SU-DHL-6 (cell line): ENCODE data around the gene MCM9.

Source experiments
- H2AFZ ChIP-seq: fragments of 200-600 bp; sonication (generic); 2 replicates; pipeline ENCODE4 v1.6.1; 2014; ENCODE audit warnings: low read depth, mild to moderate bottlenecking, moderate library complexity, mixed read lengths, antibody characterized with exemption, low read length; ENCODE audit not compliant: severe bottlenecking
- H3F3A ChIP-seq: fragments of 200-600 bp; shearing (Covaris generic); 2 replicates; pipeline ENCODE4 v1.6.0; 2016; ENCODE audit warnings: antibody characterized with exemption, mild to moderate bottlenecking; ENCODE audit not compliant: insufficient read depth
- H3K27ac ChIP-seq: fragments of 200-600 bp; sonication (generic); 2 replicates; pipeline ENCODE4 v1.5.1; 2016; ENCODE audit warnings: low read depth, mild to moderate bottlenecking, low read length, moderate library complexity, mixed read lengths
- H3K27me3 ChIP-seq: fragments of 200-600 bp; sonication (generic), shearing (Covaris generic); 2 replicates; pipeline ENCODE4 v1.6.0; 2014; ENCODE audit warnings: mild to moderate bottlenecking, low read length
- H3K36me3 ChIP-seq: fragments of 200-600 bp; sonication (generic); 2 replicates; pipeline ENCODE4 v1.6.1; 2014; ENCODE audit warnings: mild to moderate bottlenecking, low read length, mixed read lengths
- H3K4me2 ChIP-seq: fragments of 300-600, 200-600 bp; shearing (Covaris generic), sonication (generic); 2 replicates; pipeline ENCODE4 v1.6.0; 2014; ENCODE audit warnings: low read length, low read depth, mild to moderate bottlenecking; ENCODE audit not compliant: poor library complexity, severe bottlenecking
- H3K4me3 ChIP-seq: fragments of 200-600 bp; sonication (generic); 2 replicates; pipeline ENCODE4 v1.5.1; 2014; ENCODE audit warnings: antibody characterized with exemption, low read length, mild to moderate bottlenecking, mixed read lengths; ENCODE audit not compliant: insufficient read depth, poor library complexity, severe bottlenecking
- H3K79me2 ChIP-seq: fragments of 200-600 bp; sonication (generic); 2 replicates; pipeline ENCODE4 v1.6.1; 2014; ENCODE audit warnings: mild to moderate bottlenecking, low read length, moderate library complexity; ENCODE audit not compliant: insufficient read depth
- H3K9ac ChIP-seq: fragments of 200-600 bp; sonication (generic); 2 replicates; pipeline ENCODE4 v1.7.0; 2014; ENCODE audit warnings: mild to moderate bottlenecking, low read length
- H3K9me2 ChIP-seq: fragments of 200-600 bp; sonication (generic); replicated peaks from 2 replicates; pipeline ENCODE4 v1.6.1; 2014; ENCODE audit warnings: low read length; ENCODE audit not compliant: insufficient read depth
- H3K9me3 ChIP-seq: fragments of 200-600 bp; sonication (generic); 2 replicates; pipeline ENCODE4 v1.6.1; 2014; ENCODE audit warnings: low read length, mixed read lengths; ENCODE audit not compliant: insufficient read depth
- H4K20me1 ChIP-seq: fragments of 200-600 bp; sonication (generic); 2 replicates; pipeline ENCODE4 v1.6.1; 2014; ENCODE audit warnings: low read depth, mild to moderate bottlenecking, antibody characterized with exemption, low read length, moderate library complexity, mixed read lengths
- CTCF ChIP-seq: fragments of 200-600 bp; sonication (generic); IDR thresholded peaks from one replicate; pipeline ENCODE4 v1.5.1; 2017; ENCODE audit warnings: antibody characterized with exemption, mild to moderate bottlenecking, low read length, moderate library complexity; ENCODE audit not compliant: insufficient read depth, poor library complexity, severe bottlenecking
- EZH2phosphoT487 ChIP-seq: fragments of 200-600 bp; sonication (generic), shearing (Covaris generic); conservative IDR thresholded peaks from 2 replicates; pipeline ENCODE4 v1.6.1; 2018; ENCODE audit warnings: mild to moderate bottlenecking, antibody characterized with exemption, low read length, moderate library complexity, mixed read lengths

MCM9 gene

DNA sequence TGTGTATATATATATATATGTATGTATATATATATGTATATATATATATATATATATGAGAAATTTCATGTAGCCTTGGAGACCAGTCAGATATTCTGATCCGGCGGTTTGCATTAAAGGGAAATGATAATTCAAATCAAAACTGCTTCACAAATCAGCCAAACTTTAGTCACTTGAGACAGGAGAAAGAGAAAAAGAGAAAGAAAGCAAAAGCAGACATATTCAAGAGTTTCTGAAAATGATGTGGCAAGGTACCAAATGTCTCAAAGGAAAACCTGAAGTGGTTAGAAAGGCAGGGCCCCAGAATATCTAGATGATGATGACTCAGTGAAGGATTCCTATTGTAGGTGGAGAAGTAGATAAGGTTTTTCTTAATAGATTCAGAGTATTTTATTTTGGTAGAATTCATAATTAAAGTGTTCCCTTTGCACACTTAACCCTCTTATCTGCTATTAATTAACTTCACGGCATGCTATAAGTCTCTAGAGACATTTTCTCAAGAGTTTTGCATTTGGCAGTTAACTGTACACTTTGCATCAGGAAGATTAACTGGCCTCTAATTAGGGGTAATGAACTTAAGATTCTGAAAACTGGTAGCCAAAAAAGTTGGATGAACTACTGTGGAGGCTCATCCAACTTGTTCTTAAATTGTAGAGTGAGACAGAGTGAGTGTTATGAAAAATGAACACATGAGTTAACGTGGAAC, 91.1 kb downstream of the MCM9 start:
- H4K20me1 ChIP-seq, result no peaks in the 10 kb centered on the region
- H3K4me3 ChIP-seq, result no peak overlapping the region
- H3K27me3 ChIP-seq, result no peaks in the 10 kb centered on the region
- no peaks in the 10 kb centered on the region for H3K9me2 ChIP-seq
- H3K27ac ChIP-seq, result no peak overlapping the region
- no peak overlapping the region for H3K4me2 ChIP-seq
- TF ChIP-seq EZH2phosphoT487, result no peak
- TF ChIP-seq CTCF, result no peak
- H3F3A ChIP-seq, result no peaks in the 10 kb centered on the region
- no peaks in the 10 kb centered on the region for H3K36me3 ChIP-seq
- H3K9me3 ChIP-seq, result no peaks in the 10 kb centered on the region
- H2AFZ ChIP-seq, result no peak overlapping the region
- no peaks in the 10 kb centered on the region for H3K79me2 ChIP-seq
- no peak overlapping the region for H3K9ac ChIP-seq

GRCh38 chr6:118830691-118831090, 104.3 kb downstream of the MCM9 start:
- Histone ChIP-seq H3K79me2 (no peaks in the 10 kb centered on the region), H3K4me2 (no peak overlapping the region), H3F3A (no peaks in the 10 kb centered on the region), H3K27ac (no peak overlapping the region), H3K36me3 (no peaks in the 10 kb centered on the region), H4K20me1 (no peaks in the 10 kb centered on the region), H3K27me3 (no peaks in the 10 kb centered on the region), H2AFZ (no peak overlapping the region), H3K9ac (no peak overlapping the region), H3K9me2 (no peaks in the 10 kb centered on the region), H3K4me3 (no peak overlapping the region), H3K9me3 (no peaks in the 10 kb centered on the region)
- no peak for TF ChIP-seq EZH2phosphoT487
- no peak for TF ChIP-seq CTCF

DNA sequence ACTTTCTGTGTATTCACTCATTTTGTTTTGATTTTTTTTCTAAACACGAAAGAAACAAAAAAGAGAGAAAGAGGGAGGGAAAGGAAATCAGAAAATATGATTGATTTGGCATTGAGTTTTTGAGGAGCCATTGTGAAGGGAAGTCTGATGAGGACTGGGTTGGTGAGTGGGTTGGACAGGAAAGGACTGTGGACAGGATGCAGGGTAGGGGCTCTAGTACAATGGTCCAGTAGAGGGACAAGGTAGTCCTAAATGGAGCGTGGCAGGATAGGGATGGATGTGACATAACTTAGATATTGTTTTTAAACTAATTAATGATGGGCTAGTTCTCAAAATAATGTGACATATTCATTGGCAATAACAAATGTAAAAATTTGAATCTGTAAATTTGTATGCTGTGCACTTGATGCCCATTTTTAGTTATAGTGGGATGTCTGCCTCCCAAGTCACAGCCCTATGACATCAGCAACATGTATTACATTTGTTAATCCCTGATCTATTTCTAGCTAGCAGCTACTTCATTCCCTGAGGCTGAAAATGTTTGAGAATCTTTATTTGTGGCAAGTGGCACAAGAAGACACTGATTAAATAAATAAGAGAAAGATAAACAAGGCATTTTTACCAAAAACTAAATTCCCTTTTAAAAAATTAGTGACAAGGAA, 105.0 kb downstream of the MCM9 start:
- TF ChIP-seq EZH2phosphoT487 (no peak), CTCF (no peak)
- no peaks in the 10 kb centered on the region for H3K27me3 ChIP-seq
- no peaks in the 10 kb centered on the region for H4K20me1 ChIP-seq
- H3K9me2 ChIP-seq, result no peaks in the 10 kb centered on the region
- no peaks in the 10 kb centered on the region for H3K36me3 ChIP-seq
- H3K27ac ChIP-seq, result no peak overlapping the region
- H3K79me2 ChIP-seq, result no peaks in the 10 kb centered on the region
- no peak overlapping the region for H3K9ac ChIP-seq
- H3F3A ChIP-seq, result no peaks in the 10 kb centered on the region
- no peak overlapping the region for H3K4me2 ChIP-seq
- H3K9me3 ChIP-seq, result no peaks in the 10 kb centered on the region
- no peak overlapping the region for H2AFZ ChIP-seq
- no peak overlapping the region for H3K4me3 ChIP-seq
